ENCODE results near the gene INIP. TPM values are rescaled to one million over a fixed set of nuclear protein-coding genes. Genes with fewer than 3 reads are reported as not detected.

INIP gene
- total and polyA plus RNA-seq, 2 of the 13 experiments (the other 11 are each of a cell fraction or from before 2014, with no cell fraction given), result 13.6 to 28.6 TPM

DNA sequence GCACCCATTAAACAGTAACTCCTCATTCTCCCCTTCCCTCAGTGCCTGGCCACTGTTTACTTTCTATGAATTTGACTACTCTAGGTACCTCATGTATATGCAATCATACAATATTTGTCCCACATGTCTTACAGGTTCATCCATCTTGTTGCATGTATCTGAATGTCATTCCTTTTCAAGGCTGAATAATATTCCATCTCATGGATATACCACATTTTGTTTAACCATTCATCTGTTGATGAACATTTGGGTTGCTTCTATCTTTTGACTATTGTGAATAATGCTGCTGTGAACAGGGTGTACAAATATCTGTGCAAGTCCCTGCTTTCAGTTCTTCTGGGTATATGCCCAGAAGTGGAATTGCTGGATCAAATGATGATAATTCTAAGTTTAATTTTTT is 40.9 kb downstream of the INIP start:
- intact Hi-C loops (cut with micrococcal nuclease; ENCODE audit: unreplicated experiment), result no loop called here
- FAIRE-seq (no peak), DNase-seq (ENCODE audit: low spot score) (no peak), ATAC-seq (no peak)
- Histone ChIP-seq H2AFZ (ENCODE audit: low read length) (no peak overlapping the region), H3K27ac (ENCODE audit: extremely low read length, insufficient read depth, low read length) (no peak overlapping the region), H3K9ac (ENCODE audit: insufficient read depth, low read depth, low read length) (no peak overlapping the region), H3K4me2 (ENCODE audit: low read depth, low read length) (no peak overlapping the region), H4K20me1 (ENCODE audit: insufficient read depth, low read length) (no peaks in the 10 kb centered on the region), H3K4me3 (replicated peaks in 1 of 3; ENCODE audit: insufficient read depth in 1 of 3, low read depth in 2 of 3, low read length in 3 of 3) (no peak overlapping the region), H3K27me3 (ENCODE audit: control insufficient read depth in 1 of 2, insufficient read depth in 2 of 2, low read length in 2 of 2) (no peaks in the 10 kb centered on the region), H3K4me1 (ENCODE audit: insufficient read depth, low read length) (peaks cover 8% of the 10 kb centered on the region; the same call in 1 of the 2 replicates), H3K9me3 (ENCODE audit: low read length) (peaks cover 6% of the 10 kb centered on the region; the same call in 1 of the 2 replicates), H3K36me3 (replicated peaks in 1 of 2; ENCODE audit: control insufficient read depth in 1 of 2, insufficient read depth in 2 of 2, low read length in 2 of 2) (no peaks in the 10 kb centered on the region), H3K79me2 (ENCODE audit: insufficient read depth, low read length) (no peaks in the 10 kb centered on the region)
- no TSS peak for BruUV-seq (replicated peaks)
- CTCF ChIA-PET (ENCODE audit: low intra/inter-chr PET ratio, low total read pairs), result no interaction called here
- TF ChIP-seq TSC22D2 (CRISPR knock-in tag; IDR thresholded peaks at IDR 0.05; ENCODE audit: borderline replicate concordance) (no peak), ZKSCAN1 (IDR thresholded peaks at IDR 0.05; ENCODE audit: low read length) (no peak), ZNF234 (CRISPR knock-in tag; conservative IDR thresholded peaks at IDR 0.05) (no peak), ZNF337 (CRISPR knock-in tag; IDR thresholded peaks at IDR 0.05; ENCODE audit: borderline replicate concordance, low read depth) (no peak), EZH2 (conservative IDR thresholded peaks at IDR 0.05; ENCODE audit: low read depth, low read length) (no peak), ZNF33A (CRISPR knock-in tag; IDR thresholded peaks at IDR 0.05; ENCODE audit: borderline replicate concordance) (no peak), SIX1 (CRISPR knock-in tag; IDR thresholded peaks at IDR 0.05; ENCODE audit: borderline replicate concordance) (no peak), SIN3B (IDR thresholded peaks at IDR 0.05; ENCODE audit: low read length) (no peak), PCBP2 (optimal IDR thresholded peaks at IDR 0.05; ENCODE audit: low read depth, low read length, poor library complexity, severe bottlenecking) (no peak), ZNF230 (CRISPR knock-in tag; IDR thresholded peaks at IDR 0.05) (no peak), ZNF331 (CRISPR knock-in tag; IDR thresholded peaks at IDR 0.05) (no peak), STAT5B (CRISPR knock-in tag; IDR thresholded peaks at IDR 0.05) (no peak), NKX3-1 (CRISPR knock-in tag; IDR thresholded peaks at IDR 0.05) (no peak), CEBPB (IDR thresholded peaks at IDR 0.05; ENCODE audit: borderline replicate concordance, low read depth, low read length) (no peak), ZNF710 (CRISPR knock-in tag; IDR thresholded peaks at IDR 0.05; ENCODE audit: borderline replicate concordance) (no peak)
- TF ChIP-seq, protein P1, sequence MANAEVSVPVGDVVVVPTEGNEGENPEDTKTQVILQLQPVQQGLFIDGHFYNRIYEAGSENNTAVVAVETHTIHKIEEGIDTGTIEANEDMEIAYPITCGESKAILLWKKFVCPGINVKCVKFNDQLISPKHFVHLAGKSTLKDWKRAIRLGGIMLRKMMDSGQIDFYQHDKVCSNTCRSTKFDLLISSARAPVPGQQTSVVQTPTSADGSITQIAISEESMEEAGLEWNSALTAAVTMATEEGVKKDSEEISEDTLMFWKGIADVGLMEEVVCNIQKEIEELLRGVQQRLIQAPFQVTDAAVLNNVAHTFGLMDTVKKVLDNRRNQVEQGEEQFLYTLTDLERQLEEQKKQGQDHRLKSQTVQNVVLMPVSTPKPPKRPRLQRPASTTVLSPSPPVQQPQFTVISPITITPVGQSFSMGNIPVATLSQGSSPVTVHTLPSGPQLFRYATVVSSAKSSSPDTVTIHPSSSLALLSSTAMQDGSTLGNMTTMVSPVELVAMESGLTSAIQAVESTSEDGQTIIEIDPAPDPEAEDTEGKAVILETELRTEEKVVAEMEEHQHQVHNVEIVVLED (CRISPR knock-in tag; IDR thresholded peaks at IDR 0.05; ENCODE audit: borderline replicate concordance), result no peak
- in situ Hi-C loops (cut with HindIII; ENCODE audit: extremely low pct_ligation_motif_present, low pct_unique_long_range_greater_than_20kb), result no loop called here
- POLR2A ChIA-PET, result no interaction called here
